Mesodermal cell (in vitro differentiated cells): Measurements from ENCODE around the gene UBE2V1.
"Not testable (repeated sequence)": the region's sequence is repeated elsewhere in the genome, so short reads cannot be mapped to it uniquely, and the experiment has no call there.

Experiments used
- H3K27ac ChIP-seq: 2 replicates; pipeline ENCODE4 v1.7.0; 2013; ENCODE audit warnings: mild to moderate bottlenecking, low read depth, low read length, moderate library complexity; ENCODE audit not compliant: severe bottlenecking
- H3K36me3 ChIP-seq: 2 replicates; pipeline ENCODE4 v1.7.1; 2013; ENCODE audit warnings: mild to moderate bottlenecking, low read length, moderate library complexity; ENCODE audit not compliant: control insufficient read depth, insufficient read depth
- H3K4me1 ChIP-seq: one replicate; pipeline ENCODE4 v1.7.1; 2013; ENCODE audit warnings: mild to moderate bottlenecking, low read length; ENCODE audit not compliant: insufficient read depth, control insufficient read depth, poor library complexity, severe bottlenecking
- H3K4me3 ChIP-seq: 2 replicates; pipeline ENCODE4 v1.7.0; 2013; ENCODE audit warnings: low read length, control low read depth, mild to moderate bottlenecking; ENCODE audit not compliant: insufficient read depth, poor library complexity, severe bottlenecking; ENCODE audit errors: extremely low read depth
- H3K9me3 ChIP-seq: 2 replicates; pipeline ENCODE4 v1.7.1; 2013; ENCODE audit warnings: mild to moderate bottlenecking, low read length, moderate library complexity; ENCODE audit not compliant: control insufficient read depth
- WGBS, 2 experiments: methylation state at CpG; one replicate each; pipeline ENCODE4 v1.1.5; 2013; ENCODE audit warnings: missing lambda C conversion rate in 2 of 2; ENCODE audit not compliant: insufficient coverage in 2 of 2; 5-methylcytosine and 5-hydroxymethylcytosine counted together

Gene UBE2V1

DNA sequence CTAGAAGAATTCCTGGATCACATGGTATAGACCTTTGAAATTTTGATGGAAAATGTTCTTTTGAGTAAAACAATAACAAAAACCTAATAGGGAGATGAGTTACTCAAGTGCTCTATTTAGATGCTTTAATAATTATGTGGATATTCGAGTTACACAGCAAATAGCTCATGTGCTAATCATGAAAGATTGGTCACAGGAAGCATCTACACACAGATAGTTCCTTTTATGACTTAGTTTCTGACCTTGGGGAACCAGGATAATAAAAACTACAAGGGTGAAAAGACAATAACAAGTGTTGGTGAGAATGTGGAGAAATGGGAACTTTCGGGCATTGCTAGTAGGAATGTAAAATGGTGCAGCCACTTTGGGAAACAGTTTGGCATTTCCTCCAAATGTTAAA is 19.7 kb downstream of the UBE2V1 start:
- Histone ChIP-seq H3K36me3 (peaks cover 86% of the 10 kb centered on the region), H3K4me1 (no peaks in the 10 kb centered on the region), H3K4me3 (no peak overlapping the region), H3K27ac (no peak overlapping the region), H3K9me3 (no peaks in the 10 kb centered on the region)
- no CpG with 5 or more reads among the region's 2 CpGs for WGBS, 2 experiments

DNA sequence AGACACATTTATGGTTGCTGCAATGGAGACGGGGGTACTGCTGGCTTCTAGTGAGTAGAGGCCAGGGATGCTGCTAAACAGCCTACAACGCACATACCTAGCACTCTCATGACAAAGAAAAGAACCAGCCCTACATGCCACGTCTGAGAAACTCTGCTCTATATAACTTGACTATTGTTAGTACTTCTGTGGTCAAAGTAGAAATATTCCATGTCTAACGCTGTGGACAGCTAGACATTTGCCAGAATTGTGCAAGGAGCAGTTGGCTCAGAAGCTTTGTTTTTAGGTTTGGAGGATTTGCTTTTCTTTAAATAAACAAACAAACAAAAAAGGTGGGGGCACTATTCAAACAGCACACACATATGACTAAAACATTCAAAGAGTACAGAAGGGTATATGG is 20.5 kb downstream of the UBE2V1 start:
- peaks cover 91% of the 10 kb centered on the region for H3K36me3 ChIP-seq
- H3K4me1 ChIP-seq, result no peaks in the 10 kb centered on the region
- no peak overlapping the region for H3K4me3 ChIP-seq
- 100% methylated on average over 1 of the region's 4 CpGs; no CpG with 5 or more reads in 1 of the 2 experiments for WGBS, 2 experiments
- H3K27ac ChIP-seq, result no peak overlapping the region
- H3K9me3 ChIP-seq, result no peaks in the 10 kb centered on the region

DNA sequence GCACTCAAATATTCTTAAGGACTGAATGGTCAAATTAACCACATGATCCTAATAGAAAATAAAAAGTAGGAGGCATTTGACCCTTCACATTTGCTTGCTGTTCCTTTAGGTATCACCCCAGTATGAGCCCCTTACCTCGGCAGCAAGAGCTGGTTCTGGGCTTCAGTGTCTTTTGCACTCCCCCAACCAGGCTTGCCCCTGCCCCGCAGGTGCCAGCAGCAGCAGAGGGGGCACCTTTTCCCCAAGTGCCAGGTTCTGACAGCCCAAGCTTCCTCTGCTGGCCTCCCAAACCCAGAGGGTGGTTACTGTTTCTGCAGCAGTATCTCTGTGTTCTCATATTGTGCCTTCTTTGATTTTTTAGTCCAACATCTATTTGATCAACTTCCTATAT is 23.2 kb downstream of the UBE2V1 start:
- Histone ChIP-seq H3K27ac (no peak overlapping the region), H3K4me1 (peaks cover 12% of the 10 kb centered on the region), H3K4me3 (no peak overlapping the region), H3K36me3 (peaks cover 72% of the 10 kb centered on the region), H3K9me3 (no peaks in the 10 kb centered on the region)
- WGBS, 2 experiments, result 90 to 100% methylated on average over 2 of the region's 2 CpGs

DNA sequence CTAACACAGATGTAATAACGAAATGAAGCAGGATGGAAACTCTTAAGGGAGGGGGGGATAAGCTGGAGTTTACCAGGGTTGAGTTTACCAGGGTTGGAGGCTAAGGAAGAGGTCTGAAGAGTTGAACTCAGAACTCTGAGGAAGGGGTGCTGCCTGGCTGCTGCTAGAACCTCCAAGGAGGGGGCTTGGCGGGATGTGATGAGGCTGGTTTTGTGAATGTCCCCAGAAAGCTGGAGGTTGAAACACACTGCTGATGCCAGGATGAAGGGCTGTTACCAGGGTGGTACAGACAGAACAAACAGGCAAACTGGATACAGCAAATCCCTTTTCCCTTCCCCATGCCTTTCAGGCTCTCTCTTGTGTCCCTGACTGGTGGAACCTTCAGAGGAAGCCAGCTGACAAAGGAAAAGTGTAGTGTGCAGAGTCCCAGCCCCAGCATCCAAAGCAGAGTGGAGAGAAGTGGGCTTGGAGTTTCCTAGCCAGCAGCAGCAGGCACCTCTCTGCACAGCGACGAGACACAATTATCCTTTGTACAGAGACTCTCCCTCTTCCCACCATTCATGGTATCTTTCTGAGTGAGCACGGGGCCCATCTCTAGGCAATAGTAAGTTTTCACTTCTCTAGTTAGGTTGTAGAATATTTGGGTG is 23.7 kb downstream of the UBE2V1 start:
- Histone ChIP-seq H3K9me3 (no peaks in the 10 kb centered on the region), H3K27ac (peak overlapping the region; percentile 16), H3K4me1 (peaks cover 12% of the 10 kb centered on the region), H3K4me3 (no peak overlapping the region), H3K36me3 (peaks cover 72% of the 10 kb centered on the region)
- 89 to 100% methylated on average over 1 to 2 of the region's 5 CpGs for WGBS, 2 experiments

DNA sequence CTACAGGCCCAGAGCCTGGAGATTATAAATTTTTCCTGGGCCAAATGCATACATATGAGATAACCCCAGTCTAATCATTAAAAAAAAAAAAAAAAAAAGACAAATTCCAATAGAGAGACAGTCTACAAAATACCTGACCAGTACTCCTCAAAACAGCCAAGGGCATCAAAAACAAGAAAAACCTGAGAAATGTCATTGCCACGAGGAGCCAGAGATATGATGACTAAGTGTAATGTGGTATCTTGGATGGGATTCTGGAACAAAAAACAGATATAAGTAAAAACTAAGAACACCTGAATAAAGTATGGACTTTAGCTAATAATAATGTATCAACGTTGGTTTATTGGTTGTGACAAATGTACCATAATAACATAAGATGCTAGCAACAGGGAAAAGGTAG is 24.9 kb downstream of the UBE2V1 start:
- Histone ChIP-seq H3K36me3 (peaks cover 80% of the 10 kb centered on the region), H3K9me3 (no peaks in the 10 kb centered on the region), H3K27ac (no peak overlapping the region), H3K4me3 (no peak overlapping the region), H3K4me1 (peaks cover 12% of the 10 kb centered on the region)
- no CpG with 5 or more reads among the region's 2 CpGs for WGBS, 2 experiments

DNA sequence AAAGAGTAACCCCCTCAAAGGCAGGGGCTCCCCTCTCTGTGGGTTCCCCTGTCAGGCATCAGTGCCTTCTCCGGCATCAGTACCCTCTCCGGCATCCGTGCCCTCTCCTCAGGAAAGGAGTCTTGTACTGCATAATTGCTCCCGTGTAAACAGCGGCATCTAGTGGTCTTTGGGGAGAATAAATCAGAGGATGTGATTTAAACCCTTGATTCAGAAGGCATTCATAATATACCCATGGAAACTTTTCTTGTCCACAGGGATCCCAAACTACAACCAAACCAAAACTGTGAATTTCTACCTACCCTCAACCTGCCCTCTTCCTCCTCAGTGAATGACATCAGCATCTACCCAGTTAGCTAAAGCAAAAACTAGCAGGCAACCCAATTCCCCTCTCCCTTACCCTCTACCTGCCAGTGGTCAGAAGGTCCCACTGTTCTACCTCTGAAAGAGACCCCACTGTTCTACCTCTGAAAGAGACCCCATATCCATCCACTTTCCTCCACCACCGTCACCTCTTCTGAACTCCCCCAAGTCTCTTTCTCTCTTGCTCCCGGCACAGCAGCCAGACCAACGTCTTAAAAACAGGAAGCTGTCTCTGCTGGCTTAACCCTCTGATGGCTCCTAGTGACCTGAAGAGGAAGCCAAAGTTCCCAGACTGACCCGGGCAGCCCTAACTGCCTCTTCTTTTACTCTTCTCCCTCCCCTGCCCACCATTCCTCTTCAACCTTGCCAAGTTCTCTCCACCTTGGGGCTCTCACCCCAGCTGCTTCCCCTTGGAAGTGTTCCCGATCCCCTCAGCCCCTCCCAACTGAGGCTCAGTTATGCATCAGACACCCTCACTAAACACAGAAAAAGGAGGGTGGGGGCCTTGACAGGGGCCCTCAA is 27.2 kb downstream of the UBE2V1 start:
- peak overlapping the region; percentile 72 for H3K27ac ChIP-seq

DNA sequence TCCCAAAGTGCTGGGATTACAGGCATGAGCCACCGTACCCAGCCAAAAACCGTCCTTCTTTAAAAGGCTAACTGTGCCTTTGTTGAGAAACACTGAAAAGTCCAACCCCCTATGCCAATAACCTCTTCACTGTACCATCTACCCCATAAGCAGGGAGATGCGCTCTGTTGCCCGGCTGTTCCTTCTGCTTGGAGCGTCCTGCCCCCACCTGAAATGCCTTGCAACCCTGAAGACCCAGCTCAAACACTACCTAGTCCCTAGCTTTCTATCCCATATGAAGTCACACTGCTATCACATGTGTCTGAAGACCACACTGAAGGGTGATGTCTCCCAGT is 27.8 kb downstream of the UBE2V1 start:
- 85 to 88% methylated on average over 5 of the region's 5 CpGs for WGBS, 2 experiments
- peaks cover 12% of the 10 kb centered on the region for H3K4me1 ChIP-seq
- peaks cover 80% of the 10 kb centered on the region for H3K36me3 ChIP-seq
- no peaks in the 10 kb centered on the region for H3K9me3 ChIP-seq
- no peak overlapping the region for H3K27ac ChIP-seq
- H3K4me3 ChIP-seq, result no peak overlapping the region

More for the DNA sequence above, 27.2 kb downstream of the UBE2V1 start:
- peaks cover 80% of the 10 kb centered on the region for H3K36me3 ChIP-seq
- no peaks in the 10 kb centered on the region for H3K9me3 ChIP-seq
- H3K4me1 ChIP-seq, result peaks cover 12% of the 10 kb centered on the region
- 3 to 24% methylated on average over 4 to 7 of the region's 10 CpGs for WGBS, 2 experiments
- peak overlapping the region; percentile 9 for H3K4me3 ChIP-seq

DNA sequence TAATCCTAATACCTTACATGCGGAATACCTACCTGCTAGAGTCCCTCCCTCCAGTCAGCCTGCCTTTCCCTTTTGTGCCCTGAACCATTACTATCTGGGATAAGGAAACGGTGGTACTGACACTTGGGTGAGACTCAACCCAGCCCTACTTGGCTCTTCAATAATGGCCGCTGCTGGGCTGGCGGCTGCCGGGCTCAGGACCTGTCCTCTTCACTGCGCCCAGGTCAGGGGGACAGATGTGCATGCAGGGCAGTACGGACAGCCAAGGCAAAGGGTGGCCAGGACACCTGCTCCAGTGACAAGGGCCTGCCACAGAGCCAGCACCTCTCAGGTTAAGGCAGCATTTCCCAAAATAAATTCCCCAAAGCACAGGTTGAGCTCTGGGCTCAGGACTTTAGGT is 29.9 kb downstream of the UBE2V1 start:
- H3K4me3 ChIP-seq, result no peak overlapping the region
- H3K4me1 ChIP-seq, result peaks cover 12% of the 10 kb centered on the region
- 97 to 98% methylated on average over 6 of the region's 7 CpGs for WGBS, 2 experiments
- no peaks in the 10 kb centered on the region for H3K9me3 ChIP-seq
- peaks cover 63% of the 10 kb centered on the region for H3K36me3 ChIP-seq
- no peak overlapping the region for H3K27ac ChIP-seq

DNA sequence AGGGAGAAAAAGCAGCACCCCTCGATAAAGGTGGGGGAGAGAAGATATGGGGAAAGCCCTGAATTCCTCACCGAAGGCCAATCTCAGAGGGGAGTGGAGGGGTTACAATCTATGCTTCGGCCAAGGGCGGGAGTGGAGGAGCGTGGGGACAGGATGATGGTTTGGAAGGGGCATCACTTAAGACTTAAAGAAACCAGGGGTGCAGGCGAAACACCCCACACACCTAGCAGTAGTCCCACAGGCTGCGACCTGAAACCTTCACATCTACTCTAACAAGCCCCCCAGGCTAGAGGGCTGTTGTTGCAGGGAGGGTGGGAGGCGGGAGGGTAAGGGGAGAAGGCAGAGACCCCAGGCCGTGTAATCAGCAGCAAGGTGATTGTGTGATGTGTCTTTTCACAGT is 30.9 kb downstream of the UBE2V1 start:
- peaks cover 12% of the 10 kb centered on the region for H3K4me1 ChIP-seq
- peaks cover 53% of the 10 kb centered on the region for H3K36me3 ChIP-seq
- H3K9me3 ChIP-seq, H3K27ac ChIP-seq, H3K4me3 ChIP-seq: not testable (repeated sequence)
- 90 to 99% methylated on average over 6 to 7 of the region's 9 CpGs for WGBS, 2 experiments

DNA sequence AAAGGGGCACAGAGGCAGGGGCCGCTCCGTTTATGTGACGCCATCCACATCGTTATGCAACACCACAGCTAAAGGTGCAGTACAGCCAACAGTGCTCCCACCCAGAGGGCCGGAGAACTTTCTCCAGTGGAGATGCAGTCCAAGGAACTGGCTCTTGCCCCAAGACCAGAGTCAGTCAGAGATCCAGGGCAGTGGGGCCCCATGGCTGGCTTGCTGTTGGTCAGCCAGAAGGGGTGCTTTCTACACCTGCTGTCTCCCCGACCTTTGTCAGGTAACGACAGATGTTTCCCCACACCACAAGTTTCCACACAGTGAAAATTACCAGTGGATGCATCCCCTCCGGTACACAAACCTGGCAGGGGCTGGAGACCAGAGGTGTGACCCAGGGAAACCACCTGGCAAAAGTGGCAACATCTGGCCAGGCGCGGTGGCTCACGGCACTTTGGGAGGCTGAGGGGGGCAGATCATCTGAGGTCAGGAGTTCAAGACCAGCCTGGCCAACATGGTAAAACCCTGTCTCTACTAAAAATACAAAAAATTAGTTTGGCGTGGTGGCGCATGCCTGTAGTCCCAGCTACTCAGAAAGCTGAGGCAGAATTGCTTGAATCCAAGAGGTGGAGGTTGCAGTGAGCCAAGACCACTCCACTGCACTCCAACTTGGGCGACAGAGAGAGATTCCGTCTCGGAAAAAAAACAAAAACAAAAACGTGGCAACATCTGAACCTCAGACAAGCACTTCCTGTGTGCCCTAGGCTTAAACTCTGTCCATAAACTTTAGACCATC is 34.9 kb downstream of the UBE2V1 start:
- Histone ChIP-seq H3K27ac (no peak overlapping the region), H3K36me3 (peaks cover 32% of the 10 kb centered on the region), H3K4me1 (peaks cover 19% of the 10 kb centered on the region), H3K4me3 (no peak overlapping the region), H3K9me3 (no peaks in the 10 kb centered on the region)
- 88 to 93% methylated on average over 13 to 14 of the region's 17 CpGs for WGBS, 2 experiments
